HL-60 (cell line): Measurements from ENCODE around the gene CASP8AP2.
"Not testable (repeated sequence)": the region's sequence is repeated elsewhere in the genome, so short reads cannot be mapped to it uniquely, and the experiment has no call there.

ENCODE experiments used
- CTCF ChIP-seq: IDR thresholded peaks from one replicate; pipeline ENCODE4 v1.5.1; 2011; ENCODE audit warnings: low read length, control low read depth, inconsistent platforms; ENCODE audit not compliant: insufficient read depth
- GABPA ChIP-seq: IDR thresholded peaks from 2 replicates; pipeline ENCODE4 v1.6.1; 2012; ENCODE audit warnings: low read depth
- POLR2AphosphoS5 ChIP-seq: IDR thresholded peaks from 2 replicates; pipeline ENCODE4 v1.6.1; 2012; ENCODE audit warnings: low read depth
- REST ChIP-seq: IDR thresholded peaks from 2 replicates; pipeline ENCODE4 v1.6.1; 2012; ENCODE audit warnings: low read depth; ENCODE audit not compliant: insufficient replicate concordance
- SPI1 ChIP-seq: IDR thresholded peaks from 2 replicates; pipeline ENCODE4 v1.6.1; 2012; ENCODE audit warnings: low read depth, mild to moderate bottlenecking, borderline replicate concordance

DNA sequence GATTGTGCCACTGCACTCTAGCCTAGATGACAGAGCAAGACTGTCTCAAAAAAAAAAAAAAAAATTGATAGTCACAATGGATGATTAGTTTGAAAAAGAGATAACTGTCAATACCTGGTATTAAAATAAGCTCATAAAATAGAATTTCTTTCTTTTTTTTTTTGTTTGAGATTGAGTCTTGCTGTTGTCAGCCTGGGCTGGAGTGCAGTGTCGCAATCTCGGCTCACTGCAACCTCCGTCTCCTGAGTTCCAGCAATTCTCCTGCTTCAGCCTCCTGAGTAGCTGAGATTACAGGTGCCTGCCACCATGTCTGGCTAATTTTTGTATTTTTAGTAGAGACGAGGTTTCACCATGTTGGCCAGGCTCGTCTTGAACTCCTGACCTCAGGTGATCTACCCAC is 17.8 kb downstream of the CASP8AP2 start:
- TF ChIP-seq GABPA, CTCF, POLR2AphosphoS5, REST, SPI1: not testable (repeated sequence)
